ENCODE data around the gene UBE2I.
"Not testable (repeated sequence)": the region's sequence is repeated elsewhere in the genome, so short reads cannot be mapped to it uniquely, and the experiment has no call there.

UBE2I gene

DNA sequence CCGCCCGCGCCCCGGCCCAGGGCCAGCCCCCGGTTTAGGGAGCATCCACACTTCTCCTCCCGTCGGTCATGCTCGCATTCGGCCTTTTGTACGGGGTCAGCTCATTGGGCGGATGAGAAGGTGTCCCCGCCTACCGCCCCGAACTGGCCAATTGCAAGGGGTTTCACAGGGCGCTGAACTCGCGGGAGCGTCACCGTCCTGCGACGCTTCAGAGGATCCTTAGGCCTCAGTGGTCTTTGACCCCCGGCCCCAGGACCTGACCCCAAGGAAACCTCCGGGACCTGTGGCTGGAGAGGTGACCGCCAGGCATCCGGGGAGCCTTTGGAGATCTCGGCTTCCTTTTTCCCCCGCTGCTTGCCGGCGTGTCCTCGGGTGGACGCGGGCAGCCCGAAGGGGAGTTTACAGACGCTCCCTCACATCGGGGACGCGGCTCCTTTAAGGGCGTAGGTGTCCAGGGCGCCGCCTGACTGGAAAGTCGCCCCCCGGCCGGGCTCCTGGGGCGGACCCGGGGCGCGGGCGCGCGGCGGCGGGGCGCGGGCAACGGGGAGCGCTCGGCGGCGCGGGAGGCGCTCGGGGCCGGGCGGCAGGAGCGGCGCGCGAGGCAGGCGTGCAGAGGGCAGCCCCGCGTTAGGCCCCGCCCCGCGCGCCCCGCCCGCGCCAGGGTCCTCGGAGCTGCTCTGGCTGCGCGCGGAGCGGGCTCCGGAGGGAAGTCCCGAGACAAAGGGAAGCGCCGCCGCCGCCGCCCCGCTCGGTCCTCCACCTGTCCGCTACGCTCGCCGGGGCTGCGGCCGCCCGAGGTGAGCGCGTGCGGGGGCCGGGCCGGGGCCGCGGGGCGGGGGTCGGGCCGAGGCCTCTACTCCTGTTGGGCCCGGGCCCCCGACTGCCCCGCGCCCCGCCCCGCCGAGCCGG, at the start of gene UBE2I:
Gene UBE2I, plus strand, starts transcription at position 660 of the 909 bp plus-strand sequence. CDS start 4,395 bp downstream, outside the sequence.
- DNase-seq = peak; percentile 85

DNA sequence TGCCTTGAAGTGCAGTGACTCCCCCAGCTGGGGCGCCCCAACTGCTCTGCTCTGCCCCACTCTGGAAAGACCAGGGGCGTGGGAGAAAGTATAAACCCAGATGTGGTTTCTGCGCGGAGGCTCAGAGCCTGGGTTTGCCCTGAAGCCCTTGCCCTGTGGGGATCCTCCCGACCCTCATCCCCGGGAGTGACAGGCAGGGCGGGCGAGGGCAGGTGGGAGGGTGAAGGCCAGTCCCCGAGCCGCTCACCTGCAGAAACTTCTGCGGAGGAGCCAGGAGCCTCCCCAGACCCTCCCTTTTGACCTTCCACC, 49.7 kb upstream of the UBE2I start:
- DNase-seq = no peak

DNA sequence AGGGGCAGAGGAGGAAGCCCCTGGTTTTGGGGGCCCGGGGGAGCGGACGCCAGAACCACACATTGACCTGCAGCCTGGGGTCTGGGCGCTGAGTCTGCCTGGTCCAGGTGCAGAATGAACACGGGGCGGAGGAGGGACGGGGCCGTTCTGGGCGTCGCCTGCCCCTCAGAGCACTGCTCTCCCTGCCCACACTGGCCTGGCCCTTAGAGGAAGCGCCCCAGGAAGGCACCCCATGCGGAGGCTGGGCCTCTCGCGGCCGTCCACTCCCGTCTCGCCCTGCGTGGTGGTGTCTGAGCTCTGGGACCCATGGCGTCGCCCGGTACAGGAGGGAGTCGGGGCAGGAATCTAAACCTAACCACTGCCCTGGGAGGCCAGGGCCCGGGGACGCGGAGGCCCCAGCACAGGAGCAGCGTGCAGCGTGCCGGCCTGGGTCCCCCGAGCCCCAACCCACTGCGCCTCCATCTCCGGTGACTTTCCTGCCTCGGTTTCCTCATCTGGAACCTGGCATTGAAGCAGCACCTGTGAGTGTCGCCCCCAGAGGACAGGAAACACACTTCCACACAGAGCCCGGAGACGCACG, 49.2 kb upstream of the UBE2I start:
- no peak for DNase-seq

DNA sequence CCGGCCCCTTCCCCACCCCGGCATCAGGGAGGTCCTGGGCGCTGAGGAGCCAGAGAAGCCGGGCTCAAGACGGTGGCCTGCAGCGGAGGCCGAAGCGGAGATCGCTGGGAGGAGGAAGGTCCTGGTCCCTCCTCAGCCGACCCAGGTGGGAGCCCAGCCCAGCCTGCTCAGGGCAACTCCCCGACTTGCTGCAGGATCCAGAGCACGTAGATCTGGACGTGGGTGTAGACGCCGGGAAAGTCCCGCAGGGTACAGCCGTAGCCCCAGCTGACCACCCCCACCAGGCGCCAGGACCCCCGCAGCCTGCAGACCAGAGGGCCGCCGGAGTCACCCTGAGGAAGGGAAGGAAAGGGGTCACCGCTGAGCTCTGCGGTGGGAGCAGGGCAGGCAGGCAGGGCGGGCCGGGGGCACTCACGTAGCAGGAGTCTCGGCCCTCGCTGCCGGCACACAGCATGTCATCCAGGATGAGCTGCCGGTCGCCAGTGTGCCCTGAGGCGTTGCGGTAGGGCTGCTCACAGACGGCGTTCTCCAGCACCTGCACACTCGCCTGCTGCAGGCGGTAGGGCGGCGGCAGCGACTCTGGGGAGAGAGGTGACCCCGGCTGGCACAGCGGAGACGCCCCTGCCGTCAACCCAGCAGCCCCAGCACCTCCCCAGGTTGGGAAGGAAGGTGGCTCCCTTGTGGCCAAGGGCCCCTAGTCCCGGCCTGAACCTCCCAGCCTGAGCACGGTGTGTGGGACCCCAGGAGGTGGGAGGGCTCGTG, 48.1 kb upstream of the UBE2I start:
- no peak for DNase-seq

DNA sequence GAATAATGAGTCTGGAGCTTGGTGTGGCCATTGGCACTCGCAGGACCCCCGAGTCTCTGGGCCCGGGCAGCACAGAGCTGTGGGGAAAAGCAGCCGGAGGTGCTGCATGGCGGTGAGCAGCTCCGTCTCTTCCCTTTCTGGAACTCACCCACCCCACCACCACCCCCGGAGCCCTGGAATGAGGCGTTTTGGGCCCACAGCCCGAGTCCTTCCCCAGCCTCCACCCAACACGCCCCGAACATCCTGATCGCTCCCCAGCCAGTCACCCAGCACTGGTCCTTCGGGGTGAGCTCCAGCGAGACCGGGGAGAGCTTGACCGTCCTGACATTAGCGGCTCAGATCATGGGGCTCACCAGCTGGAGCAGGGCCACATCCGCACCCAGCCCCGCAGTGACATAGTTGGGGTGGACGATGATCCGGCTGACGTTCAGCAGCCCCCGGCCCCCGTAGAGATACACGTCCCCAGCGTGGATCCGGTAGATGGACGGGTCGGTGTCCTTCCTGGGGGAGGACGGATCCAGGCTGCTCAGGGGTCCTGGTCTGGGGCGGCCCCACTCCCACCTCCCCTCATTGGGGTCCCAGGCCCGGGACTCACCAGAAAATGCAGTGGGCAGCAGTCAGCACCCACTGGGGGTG, 47.1 kb upstream of the UBE2I start:
- DNase-seq = no peak

DNA sequence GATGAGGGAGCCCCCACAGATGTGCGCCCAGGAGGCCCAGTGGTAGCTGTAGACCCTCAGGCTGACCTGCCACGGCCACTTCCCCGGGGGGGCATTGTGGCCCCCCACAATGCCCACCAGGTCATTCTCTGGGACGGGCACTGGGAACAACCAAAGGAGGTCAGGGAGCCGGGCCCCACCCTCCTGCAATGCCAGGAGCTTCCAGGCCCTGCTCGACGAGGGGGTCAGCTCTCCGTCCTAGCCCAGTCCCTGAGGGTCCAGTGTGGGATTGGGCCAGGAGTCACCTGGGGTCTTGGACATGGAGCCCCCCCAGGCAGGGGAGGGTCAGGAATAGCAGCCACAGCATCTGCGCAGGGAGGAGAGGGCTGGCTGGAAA, 46.6 kb upstream of the UBE2I start:
- DNase-seq = no peak

DNA sequence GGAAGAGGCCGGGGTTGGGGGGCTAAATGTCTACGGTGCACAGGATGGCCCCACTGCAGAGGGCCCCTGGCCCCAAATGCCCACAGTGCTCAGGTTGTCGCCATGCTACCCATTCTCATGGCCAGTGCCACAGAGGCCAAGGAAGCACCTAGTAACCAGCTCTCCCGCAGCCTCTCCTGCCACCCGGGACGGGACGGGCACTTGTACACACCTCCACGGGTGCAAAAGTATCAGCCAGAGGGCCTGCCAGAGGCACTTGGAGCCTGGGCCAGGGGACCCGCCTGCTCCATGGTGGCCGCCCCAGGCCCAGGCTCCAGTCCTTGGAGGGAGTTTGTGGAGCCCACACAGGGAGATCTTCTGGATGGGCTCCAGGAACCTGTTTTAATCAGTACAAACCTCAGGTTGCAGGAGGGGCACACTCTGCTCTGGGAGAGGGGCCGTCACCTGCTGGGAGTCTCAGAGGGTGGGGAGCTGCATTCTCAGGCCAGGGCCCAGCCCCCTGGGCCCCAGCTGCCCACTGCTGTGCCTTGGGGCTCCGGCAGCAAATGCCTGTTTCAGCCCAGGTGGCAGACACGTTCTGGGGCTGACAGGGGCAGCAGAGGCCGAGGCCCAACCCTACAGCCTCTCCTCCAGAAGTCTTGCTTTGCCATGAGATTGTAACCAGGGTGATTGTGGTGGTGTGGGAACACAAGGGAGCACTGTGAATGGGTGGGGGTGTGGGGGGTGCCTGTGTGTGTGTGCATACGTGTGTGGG, 45.7 kb upstream of the UBE2I start:
- no peak for DNase-seq

DNA sequence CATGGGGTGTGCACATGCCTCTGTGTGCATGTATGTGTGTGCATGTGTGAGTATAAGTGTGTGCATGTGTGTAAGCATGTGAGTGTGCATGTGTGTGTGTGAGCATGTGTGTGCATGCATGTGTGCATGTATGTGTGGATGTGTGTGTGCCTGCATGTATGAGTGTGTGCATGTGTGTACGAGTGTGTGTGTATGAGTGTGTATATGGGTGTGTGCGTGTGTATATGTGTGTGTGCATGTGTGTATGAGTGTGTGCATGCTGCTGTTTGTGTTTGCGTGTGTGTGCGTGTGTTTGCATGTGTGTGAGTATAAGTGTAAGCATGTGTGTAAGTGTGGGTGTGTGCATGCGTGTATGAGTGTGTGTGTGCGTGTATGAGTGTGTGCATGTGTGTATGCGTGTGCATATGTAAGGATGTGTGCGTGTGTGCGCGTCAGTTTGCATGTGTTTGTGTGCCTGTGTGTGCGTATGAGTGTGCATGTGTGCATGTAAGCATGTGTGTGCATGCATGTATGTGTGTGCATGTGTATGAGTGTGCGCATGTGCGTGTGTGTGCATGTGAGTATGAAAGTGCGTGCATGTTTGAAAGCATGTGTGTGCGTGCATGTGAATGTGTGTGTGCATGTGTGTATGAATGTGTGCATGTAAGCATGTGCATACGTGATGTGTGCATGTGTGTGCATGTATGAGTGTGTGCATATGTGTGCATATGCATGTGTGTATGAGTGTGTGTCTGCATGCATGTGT, 44.9 kb upstream of the UBE2I start:
- DNase-seq = no peak

DNA sequence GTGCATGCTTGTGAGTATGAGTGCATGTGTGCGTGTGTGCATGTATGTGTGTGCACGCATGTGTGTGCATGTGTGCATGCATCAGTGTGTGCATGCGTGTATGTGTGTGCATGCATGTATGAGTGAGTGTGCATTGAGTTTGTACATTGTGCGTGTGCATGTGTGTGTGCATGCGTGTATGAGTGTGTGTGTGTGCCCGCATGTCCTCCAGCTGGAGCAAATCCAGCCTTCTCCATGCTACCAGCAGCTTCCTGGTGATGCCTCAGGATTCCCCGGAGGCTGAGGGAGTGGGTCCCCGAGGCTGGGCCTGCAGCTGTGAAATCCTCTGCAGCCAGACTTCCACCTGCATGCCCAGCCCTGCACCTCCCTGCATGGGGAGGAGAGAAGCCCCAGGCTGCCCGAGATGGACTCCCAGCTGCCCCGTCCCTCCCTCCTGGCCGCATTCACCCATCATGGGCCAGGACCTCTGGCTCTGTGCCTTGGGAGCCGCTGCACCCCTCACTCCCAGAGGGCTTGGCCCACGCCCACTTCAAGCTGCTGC, 44.3 kb upstream of the UBE2I start:
- DNase-seq = no peak

DNA sequence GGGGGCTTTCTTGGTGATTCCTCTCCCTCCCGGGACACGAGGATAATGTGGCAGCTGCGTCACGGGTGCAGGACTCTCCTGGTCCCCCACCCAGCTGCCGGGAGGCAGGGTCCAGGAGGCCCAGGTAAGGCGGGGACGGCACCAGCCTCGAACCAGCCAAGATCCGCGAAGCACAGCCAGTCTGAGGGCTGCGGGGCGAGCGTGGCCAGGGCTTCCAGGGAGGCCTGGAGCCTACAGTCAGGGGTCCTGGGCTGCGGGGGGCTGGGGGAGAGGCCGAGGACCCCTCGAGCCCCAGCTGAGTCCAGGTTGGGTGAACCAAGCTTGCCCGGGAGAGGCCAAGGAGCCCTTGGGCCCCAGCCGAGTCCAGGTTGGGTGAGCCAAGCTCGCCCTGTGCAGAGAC, 43.6 kb upstream of the UBE2I start:
- DNase-seq = no peak

DNA sequence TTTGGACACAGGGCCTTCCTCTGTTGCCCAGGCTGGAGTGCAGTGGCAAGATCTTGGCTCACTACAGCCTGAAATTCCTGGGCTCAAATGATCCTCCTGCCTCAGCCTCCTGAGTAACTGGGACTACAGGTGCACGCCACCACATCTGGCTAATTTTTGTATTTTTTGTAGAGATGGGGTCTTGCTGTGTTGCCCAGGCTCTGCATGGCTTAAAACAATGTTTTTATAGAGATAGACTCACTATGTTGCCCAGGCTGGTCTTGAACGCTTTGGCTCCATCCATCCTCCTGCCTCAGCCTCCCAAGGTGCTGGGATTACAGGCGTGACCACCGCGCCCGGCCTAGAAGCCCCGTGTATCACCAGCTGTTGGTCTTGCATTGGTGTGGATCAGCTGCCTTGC, 40.0 kb upstream of the UBE2I start:
- DNase-seq = not testable (repeated sequence)

DNA sequence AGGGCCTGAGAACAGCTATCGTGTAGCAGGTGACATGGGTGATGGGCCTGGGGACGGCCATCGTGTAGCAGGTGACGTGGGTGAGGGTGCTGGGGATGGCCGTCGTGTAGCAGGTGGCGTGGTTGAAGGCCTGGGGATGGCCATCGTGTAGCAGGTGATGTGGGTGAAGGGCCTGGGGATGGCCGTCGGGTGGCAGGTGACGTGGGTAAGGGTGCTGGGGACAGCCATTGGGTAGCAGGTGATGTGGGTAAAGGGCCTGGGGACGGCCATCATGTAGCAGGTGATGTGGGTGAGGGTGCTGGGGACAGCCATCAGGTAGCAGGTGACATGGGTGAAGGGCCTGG, 38.1 kb upstream of the UBE2I start:
- DNase-seq = no peak

DNA sequence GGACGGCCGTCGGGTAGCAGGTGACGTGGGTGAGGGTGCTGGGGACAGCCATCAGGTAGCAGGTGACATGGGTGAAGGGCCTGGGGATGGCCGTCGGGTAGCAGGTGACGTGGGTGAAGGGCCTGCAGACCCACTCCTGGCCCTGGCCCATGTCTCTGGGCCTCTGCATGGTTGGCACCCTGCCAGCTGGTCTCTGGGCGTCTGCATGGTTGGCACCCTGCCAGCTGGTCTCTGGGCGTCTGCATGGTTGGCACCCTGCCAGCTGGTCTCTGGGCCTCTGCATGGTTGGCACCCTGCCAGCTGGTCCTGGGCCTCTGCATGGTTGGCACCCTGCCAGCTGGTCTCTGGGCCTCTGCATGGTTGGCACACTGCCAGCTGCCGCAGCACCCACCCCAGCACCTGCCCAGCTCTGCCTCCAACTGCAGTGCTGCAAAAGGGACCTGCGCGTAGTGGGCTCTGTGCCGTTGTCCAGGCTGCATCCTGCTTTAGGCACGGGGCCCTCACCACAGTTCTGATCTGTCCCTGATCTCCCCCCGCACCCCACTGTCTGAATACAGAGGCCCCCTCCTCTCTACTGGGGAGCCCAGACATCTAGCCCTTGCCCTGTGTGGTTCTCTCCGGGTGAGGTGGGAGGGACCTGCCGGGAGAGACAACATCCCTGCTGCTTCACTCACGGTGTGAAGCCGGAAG, 37.6 kb upstream of the UBE2I start:
- peak; percentile 13 for DNase-seq

DNA sequence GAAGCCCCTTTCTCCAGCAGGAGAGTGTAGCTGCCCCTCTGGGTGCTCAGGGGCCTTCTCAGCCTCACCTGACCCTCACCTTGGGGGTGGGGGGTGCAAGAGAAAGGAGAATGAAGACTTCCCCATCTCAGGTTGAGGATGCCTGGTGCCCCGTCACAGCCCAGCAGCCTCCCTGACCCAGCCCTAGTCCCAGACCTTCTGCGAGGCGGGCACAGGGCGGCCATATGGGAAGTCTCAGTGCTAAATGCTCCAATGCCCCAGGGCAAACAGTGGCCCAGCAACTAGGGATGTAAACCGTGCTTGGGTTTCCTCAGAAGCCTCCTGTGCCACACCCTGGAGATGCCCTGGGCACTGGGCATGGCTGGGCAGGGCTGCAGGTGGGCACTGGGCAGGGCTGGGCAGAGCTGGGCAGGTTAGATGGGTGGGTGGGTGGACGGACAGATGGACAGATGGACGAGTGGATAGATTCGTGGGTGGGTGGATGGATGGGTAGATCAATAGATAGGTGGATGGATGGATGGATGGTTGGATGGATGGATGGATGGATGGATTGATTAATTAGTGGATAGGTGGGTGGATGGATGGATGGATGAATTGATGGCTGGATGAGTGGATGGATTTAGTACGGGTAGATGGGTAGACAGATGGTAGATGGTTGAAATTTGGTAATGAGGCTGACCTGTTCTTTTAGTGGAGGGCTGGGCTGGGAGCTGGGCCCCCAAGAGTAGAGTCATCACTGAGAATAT, 36.8 kb upstream of the UBE2I start:
- DNase-seq = no peak

DNA sequence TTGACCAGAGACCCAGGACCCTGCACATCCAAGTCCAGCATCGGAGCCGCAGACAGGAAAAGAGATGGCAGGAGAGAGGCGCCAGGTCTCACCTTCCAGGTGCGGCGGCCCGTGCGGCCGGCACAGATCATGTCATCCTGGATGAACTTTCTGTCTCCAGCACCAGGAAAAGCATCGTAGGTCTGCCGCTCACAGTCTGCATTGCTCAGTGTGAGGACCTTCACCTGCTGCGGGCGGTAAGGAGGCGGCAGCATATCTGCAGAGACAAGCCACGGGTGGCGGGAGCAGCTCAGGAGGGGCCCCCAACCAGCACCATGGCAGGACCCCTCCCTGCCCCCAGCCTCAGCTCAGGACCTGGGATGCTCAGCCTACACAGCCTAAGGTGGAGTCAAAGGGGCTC, 35.6 kb upstream of the UBE2I start:
- DNase-seq = no peak

DNA sequence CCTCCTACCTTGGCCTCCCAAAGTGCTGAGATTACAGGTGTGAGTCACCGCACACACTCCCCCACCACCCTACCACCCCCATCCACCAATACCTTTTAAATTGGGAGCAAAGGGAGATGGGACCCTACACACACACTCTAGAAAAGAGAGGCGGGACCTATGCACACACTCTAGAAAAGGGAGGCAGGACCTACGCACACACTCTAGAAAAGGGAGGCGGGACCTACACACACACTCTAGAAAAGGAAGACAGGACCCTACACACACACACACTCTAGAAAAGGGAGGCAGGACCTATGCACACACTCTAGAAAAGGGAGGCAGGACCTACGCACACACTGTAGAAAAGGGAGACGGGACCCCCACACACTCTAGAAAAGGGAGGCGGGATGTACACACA, 34.7 kb upstream of the UBE2I start:
- DNase-seq = no peak

DNA sequence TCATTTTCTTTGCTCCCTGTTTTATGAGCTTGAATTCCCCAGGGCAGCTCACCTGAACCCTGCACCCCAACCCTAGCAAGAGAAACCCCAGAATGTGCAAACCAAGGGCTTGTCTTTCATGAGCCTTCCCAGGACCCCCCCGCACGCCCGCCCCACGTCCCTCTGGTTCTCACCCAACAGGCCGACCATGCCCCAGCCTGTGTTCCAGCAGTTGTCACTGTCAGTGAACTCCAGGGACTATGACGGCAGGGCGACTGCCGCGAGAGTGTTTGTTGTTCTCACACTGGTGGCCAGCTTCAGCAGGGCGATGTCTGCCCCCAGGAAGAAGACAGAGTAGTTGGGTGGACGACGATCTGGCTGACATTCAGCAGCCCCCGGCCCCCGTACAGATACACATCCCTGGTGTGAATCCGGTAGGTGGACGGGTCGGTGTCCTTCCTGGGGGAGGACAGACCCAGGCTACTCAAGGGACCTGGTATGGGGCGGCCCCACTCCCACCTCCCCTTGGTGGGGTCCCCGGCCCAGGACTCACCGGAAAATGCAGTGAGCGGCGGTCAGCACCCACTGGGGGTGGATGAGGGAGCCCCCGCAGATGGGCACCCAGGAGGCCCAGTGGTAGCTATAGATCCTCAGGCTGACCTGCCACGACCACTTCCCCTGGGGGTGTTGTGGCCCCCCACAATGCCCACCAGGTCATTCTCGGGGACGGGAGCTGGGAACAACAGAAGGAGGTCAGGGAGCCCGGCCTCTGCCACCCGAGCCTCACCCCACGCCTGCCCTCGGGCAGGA, 33.5 kb upstream of the UBE2I start:
- no peak for DNase-seq

DNA sequence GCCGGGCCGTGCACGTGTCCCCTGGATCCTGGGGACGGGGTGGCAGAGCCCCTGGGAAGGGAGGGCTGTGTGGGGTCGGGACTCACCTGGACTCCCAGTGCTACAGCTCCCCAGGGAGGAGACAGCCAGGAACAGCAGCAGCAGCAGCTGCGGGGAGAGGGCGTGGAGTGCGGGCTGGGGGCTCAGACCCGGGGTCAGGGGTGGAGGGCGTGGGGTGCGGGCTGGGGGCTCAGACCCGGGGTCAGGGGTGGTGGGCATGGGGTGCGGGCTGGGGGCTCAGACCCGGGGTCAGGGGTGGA, 32.9 kb upstream of the UBE2I start:
- DNase-seq = no peak

DNA sequence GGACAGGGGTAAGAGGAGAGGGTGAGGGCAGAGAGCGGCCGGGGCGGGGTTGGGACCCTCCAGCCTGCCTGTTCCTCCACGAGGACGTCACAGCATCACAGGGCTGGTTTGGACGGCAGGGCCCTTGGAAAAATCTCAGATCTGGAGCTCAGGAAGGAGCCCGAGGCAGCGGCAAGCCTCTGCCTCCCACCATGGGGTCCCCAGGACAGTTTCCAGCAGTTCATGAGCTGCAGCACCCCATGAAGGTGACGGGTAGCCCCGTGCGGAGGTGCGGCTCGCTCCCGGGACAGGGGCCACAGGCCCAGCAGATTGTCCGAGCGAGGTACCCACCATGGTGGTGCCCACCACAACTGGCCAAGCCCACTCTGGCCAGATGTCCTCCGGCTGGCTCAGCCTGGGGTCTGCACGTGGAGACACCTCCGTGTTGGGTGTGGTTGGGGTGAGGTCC, 32.3 kb upstream of the UBE2I start:
- no peak for DNase-seq
